ENCODE data around the gene ZNF511. TPM values are rescaled to one million over a fixed set of nuclear protein-coding genes. Genes with fewer than 3 reads are reported as not detected.

ZNF511 gene
- total and polyA plus RNA-seq, 9 of the 15 experiments (the other 6 are each of a cell fraction or from before 2014, with no cell fraction given) = 0.61 to 69.3 (median 40.1) TPM

GRCh38 chr10:133357285-133358161, 48.8 kb downstream of the ZNF511 start, which contains the start of gene FUOM (continued):
- TF ChIP-seq THRA (IDR thresholded peaks at IDR 0.05) (no peak), RNF219 (CRISPR knock-in tag; IDR thresholded peaks at IDR 0.05) (no peak), SMARCB1 (IDR thresholded peaks at IDR 0.05; ENCODE audit: insufficient read length, low read depth) (no peak), ZNF174 (CRISPR knock-in tag; IDR thresholded peaks at IDR 0.05) (no peak), ZBTB49 (CRISPR knock-in tag; IDR thresholded peaks at IDR 0.05; ENCODE audit: borderline replicate concordance) (no peak), DLX4 (CRISPR knock-in tag; IDR thresholded peaks at IDR 0.05) (no peak), NR2C1 (IDR thresholded peaks at IDR 0.05) (no peak), NR2C1 (tag; IDR thresholded peaks at IDR 0.05) (no peak), ZNF24 (IDR thresholded peaks at IDR 0.05) (no peak), THAP12 (CRISPR knock-in tag; IDR thresholded peaks at IDR 0.05) (no peak; the same call in 1 of the 2 replicates), CBX2 (IDR thresholded peaks at IDR 0.05; ENCODE audit: insufficient read depth, low read length, poor library complexity, severe bottlenecking) (no peak), U2AF1 (optimal IDR thresholded peaks at IDR 0.05; ENCODE audit: low read depth, low read length) (no peak), PKNOX1 (IDR thresholded peaks at IDR 0.05) (no peak), ZNF23 (CRISPR knock-in tag; IDR thresholded peaks at IDR 0.05) (no peak), COPS2 (conservative IDR thresholded peaks at IDR 0.05) (no peak), ZBTB26 (CRISPR knock-in tag; IDR thresholded peaks at IDR 0.05) (no peak)

All from K562 (cell line).